GM13977 (cell line): ENCODE measurements around the gene ZNF652.
A peak's percentile ranks its signal among the peaks of the same experiment; 100 is the strongest.

Experiments
- DNase-seq: peaks from one replicate; pipeline ENCODE4 v3.0.0; 2012; ENCODE audit warnings: low spot score
- CTCF ChIP-seq: IDR thresholded peaks from 2 replicates; pipeline ENCODE4 v1.5.1; 2012; ENCODE audit warnings: mild to moderate bottlenecking, control low read depth; ENCODE audit not compliant: insufficient read depth; ENCODE audit errors: extremely low read depth, missing control alignments
- in situ Hi-C: fragments of 300-500 bp; cut with MboI; formaldehyde crosslinking; loops from one replicate; pipeline ENCODE4 v1.12.0; 2022; ENCODE audit warnings: low sequenced_read_pairs, low pct_unique_long_range_greater_than_20kb, mixed read lengths, inconsistent platforms; ENCODE audit not compliant: unreplicated experiment

ZNF652 gene

DNA sequence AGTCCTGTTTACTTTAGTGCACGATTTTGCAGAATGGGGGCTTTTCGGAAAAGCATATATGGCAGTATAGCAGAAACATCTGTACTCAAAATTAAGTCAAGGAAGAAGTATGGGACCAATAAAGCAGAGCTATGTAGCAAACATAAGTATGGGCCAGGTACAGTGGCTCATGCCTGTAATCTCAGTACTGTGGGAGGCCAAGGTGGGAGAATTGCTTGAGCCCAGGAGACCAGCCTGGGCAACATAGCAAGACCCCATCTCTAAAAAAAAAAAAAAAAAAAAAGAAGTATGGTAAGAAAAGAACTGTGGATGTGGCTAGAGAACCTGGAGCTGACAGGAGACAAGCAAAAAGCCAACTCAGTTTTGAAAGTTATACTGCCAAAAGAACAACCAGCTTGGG lies 36.1 kb downstream of the ZNF652 start:
- TF ChIP-seq CTCF, result no peak
- in situ Hi-C loops, result no loop called here
- DNase-seq, result no peak

DNA sequence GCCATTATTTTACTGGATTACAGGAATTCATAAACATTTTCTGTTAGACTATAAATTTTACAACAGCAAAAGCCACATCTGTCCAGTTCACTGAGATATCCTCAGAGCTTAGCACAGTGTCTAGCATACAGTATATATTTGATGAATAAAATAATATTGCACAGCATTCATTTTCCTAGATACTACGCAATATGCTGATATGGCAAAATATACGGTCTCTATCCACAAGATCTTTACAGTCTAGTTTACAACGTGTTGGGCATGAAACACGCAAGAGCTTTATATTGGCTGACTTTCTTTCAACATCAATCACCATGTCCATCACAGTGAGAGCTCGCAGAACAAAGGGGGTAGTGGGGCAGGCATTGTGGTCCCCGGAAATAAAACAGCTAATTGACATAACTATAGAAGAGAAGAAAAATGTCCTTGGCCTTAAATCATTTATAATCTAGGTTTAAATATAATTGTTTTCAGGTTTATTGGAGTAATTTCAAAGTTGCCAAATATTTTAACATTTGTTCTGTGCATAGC lies 43.5 kb downstream of the ZNF652 start:
- in situ Hi-C loops, result loop anchor here (5.0 to 10.0 kb wide), 2 partner anchors 66 to 84 kb away; no protein-coding TSS in a partner anchor
- no peak for DNase-seq
- no peak for TF ChIP-seq CTCF

DNA sequence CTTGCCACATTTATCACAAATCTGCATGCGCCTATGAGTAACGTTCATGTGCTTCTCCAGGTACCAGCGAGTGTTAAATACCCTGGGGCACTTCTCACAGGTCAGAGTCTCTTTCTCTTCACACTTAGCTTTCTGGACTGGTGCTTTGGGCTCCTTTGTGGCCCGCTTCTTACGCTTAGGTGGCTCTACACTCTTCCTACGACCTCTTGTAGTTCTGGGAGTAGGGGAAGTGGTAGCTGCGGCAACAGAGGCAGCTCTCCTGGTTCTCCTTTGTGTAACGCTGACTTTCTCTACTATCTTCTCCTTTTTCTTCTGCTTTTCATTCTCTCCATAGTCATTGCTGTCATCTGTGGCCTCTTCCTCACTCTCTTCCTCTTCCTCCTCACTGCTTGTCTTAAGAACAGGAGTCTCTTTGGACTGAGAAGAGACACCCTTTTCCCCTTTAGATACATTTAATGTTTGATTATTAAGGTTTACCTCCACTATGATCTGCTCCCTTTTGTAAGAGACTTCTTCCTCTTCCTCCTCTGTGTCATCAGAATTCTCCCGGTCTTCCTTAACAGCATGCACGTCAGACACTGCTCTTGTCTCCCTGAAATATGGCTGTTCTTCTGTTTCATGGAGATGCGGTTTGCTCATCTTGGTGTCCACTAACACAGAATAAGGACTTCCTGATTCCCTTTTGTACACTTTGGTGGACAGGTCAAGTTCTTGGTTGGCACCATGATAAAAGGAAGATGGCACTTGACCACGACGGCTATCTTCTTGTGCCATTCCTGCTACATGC lies 45.0 kb downstream of the ZNF652 start:
- DNase-seq, result no peak
- in situ Hi-C loops, result loop anchor here (5.0 to 10.0 kb wide), 2 partner anchors 68 to 85 kb away; no protein-coding TSS in a partner anchor
- no peak for TF ChIP-seq CTCF

- no peak for TF ChIP-seq CTCF
- no peak for DNase-seq
- in situ Hi-C loops, result loop anchor here (5.0 to 10.0 kb wide), 2 partner anchors 69 to 86 kb away; no protein-coding TSS in a partner anchor
These were observed 45.8 kb downstream of the ZNF652 start for GRCh38 chr17:49316258-49316570.

DNA sequence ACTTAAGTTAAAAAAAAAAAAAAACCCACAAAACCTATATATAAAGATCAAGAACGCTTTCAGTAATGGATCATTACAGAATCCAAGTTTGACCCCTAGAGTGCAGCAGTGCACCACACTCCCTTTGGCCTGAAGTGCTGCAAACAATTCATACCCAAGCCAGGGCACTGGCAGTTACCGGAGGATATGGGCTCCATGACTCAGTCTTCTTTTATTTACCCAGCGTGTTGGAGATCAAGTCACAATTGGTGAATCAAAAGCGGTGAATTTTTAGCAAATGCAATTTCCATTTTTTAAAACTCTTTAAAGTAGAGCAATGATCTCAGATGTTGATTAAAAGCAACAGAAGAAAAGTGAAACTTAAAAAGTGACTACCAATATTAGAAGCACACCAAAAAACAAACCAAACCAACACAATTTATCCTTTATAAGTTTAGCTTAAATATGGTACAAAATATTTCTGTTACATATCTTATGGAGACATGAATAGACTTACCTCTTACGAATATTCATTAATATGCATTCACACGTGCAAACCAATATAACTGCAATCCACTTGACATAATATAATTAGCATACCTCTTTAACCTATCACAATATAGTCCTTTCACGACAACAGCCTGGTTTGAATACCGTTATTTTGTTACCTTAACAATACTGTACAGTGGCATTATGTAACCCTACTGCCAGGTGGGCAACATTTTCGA lies 46.3 kb downstream of the ZNF652 start:
- in situ Hi-C loops, result loop anchor here (5.0 to 10.0 kb wide), 2 partner anchors 69 to 87 kb away; no protein-coding TSS in a partner anchor
- peak; percentile 77 for DNase-seq
- peak; percentile 71 for TF ChIP-seq CTCF

DNA sequence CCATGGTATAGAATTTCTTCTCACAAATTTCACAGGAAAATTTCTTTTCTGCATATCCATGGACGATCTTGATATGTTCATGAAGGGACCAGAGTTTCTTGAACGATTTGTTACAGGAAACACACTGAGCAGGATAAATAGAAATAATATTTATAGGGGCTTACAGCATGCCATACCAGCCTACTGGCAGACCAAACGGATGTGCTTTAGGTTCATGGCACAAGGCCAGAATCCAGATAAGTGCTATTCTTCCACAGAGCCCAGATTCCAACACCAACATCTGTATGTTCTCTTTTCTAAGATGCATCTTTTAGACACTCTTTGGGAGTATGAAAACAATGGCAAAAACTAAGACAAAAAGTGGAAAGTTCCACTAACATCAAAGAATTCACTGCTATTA lies 49.3 kb downstream of the ZNF652 start:
- in situ Hi-C loops, result loop anchor here (10.0 kb wide), 1 partner anchor 72 kb away; no protein-coding TSS in a partner anchor
- DNase-seq, result no peak
- TF ChIP-seq CTCF, result no peak
